Fibroblast of lung (primary cell): ENCODE measurements around the gene PARK7. TPM values are rescaled to one million over a fixed set of nuclear protein-coding genes. Genes with fewer than 3 reads are reported as not detected.
"Not testable (repeated sequence)": the region's sequence is repeated elsewhere in the genome, so short reads cannot be mapped to it uniquely, and the experiment has no call there.

Source experiments
- DNase-seq, 2 donors: peaks; one replicate each; pipeline versions ENCODE4 v3.0.0 to v3.0.0-alpha.2; 2010; ENCODE audit warnings: low read depth in 2 of 2
- H2AFZ ChIP-seq: 2 replicates; pipeline ENCODE4 v1.5.1; 2012; ENCODE audit warnings: low read length, control low read depth, inconsistent platforms
- H3K27ac ChIP-seq: 2 replicates; pipeline ENCODE4 v1.5.1; 2011; ENCODE audit warnings: low read length, control low read depth; ENCODE audit not compliant: insufficient read depth
- H3K27me3 ChIP-seq: 2 replicates; pipeline ENCODE4 v1.5.1; 2011; ENCODE audit warnings: mild to moderate bottlenecking, low read length; ENCODE audit not compliant: control insufficient read depth, insufficient read depth
- H3K36me3 ChIP-seq: 2 replicates; pipeline ENCODE4 v1.5.1; 2011; ENCODE audit warnings: low read length; ENCODE audit not compliant: control insufficient read depth, insufficient read depth
- H3K4me1 ChIP-seq: 2 replicates; pipeline ENCODE4 v1.5.1; 2011; ENCODE audit warnings: low read length; ENCODE audit not compliant: control insufficient read depth, insufficient read depth; ENCODE audit errors: extremely low read depth
- H3K4me2 ChIP-seq: 2 replicates; pipeline ENCODE4 v1.5.1; 2011; ENCODE audit warnings: low read length, control low read depth; ENCODE audit not compliant: insufficient read depth; ENCODE audit errors: extremely low read depth
- H3K4me3 ChIP-seq, 4 experiments: fragments of 200-600 bp in 1 of 4; sonication (generic) in 1 of 4; replicated peaks in 1 of 4; 2 replicates each; pipeline ENCODE4 v1.5.1; 2011 to 2016; ENCODE audit warnings: low read length in 4 of 4, low read depth in 3 of 4, mild to moderate bottlenecking in 3 of 4, control low read depth in 2 of 4, inconsistent platforms in 1 of 4, mixed read lengths in 1 of 4; ENCODE audit not compliant: insufficient read depth in 1 of 4; ENCODE audit errors: control extremely low read depth in 1 of 4
- H3K79me2 ChIP-seq: 2 replicates; pipeline ENCODE4 v1.5.1; 2012; ENCODE audit warnings: mild to moderate bottlenecking, low read length, inconsistent platforms; ENCODE audit not compliant: control insufficient read depth, insufficient read depth
- H3K9ac ChIP-seq: 2 replicates; pipeline ENCODE4 v1.5.1; 2011; ENCODE audit warnings: mild to moderate bottlenecking, low read length, control low read depth; ENCODE audit not compliant: insufficient read depth
- H3K9me3 ChIP-seq: 2 replicates; pipeline ENCODE4 v1.5.1; 2012; ENCODE audit warnings: low read depth, low read length; ENCODE audit not compliant: control insufficient read depth, insufficient read depth
- H4K20me1 ChIP-seq: 2 replicates; pipeline ENCODE4 v1.5.1; 2011; ENCODE audit warnings: low read length; ENCODE audit not compliant: control insufficient read depth, insufficient read depth; ENCODE audit errors: extremely low read depth
- EZH2 ChIP-seq: IDR thresholded peaks from 2 replicates; pipeline ENCODE4 v1.5.1; 2012; ENCODE audit warnings: low read length, control low read depth, mild to moderate bottlenecking; ENCODE audit errors: missing control alignments
- polyA plus RNA-seq, 2 donors: library from polyadenylated mRNA; depleted of rRNA in 1 of 2; stranded (reverse) in 1 of 2; unstranded in 1 of 2; fragments of >200 nt; gene quantifications; 2 replicates each; pipeline ENCODE4 v1.2.1, GENCODE V29; 2011 to 2012; ENCODE audit warnings: missing spikeins in 1 of 2
- total RNA-seq: library from RNA; depleted of rRNA; stranded (reverse); fragments of >200 nt; gene quantifications from 2 replicates; pipeline ENCODE4 v1.2.1, GENCODE V29; 2014
- TF ChIP-seq, protein P1 (sequence below), 2 donors: IDR thresholded peaks in 1 of 2; conservative IDR thresholded peaks in 1 of 2; 1 replicate in 1 of 2; 2 replicates in 1 of 2; pipeline ENCODE4 v1.5.1; 2011 to 2012; ENCODE audit warnings: low read length in 2 of 2, control low read depth in 1 of 2, inconsistent platforms in 1 of 2, low read depth in 1 of 2, mild to moderate bottlenecking in 1 of 2

Gene PARK7
- total and polyA plus RNA-seq, 2 donors (not counting 1 experiment from before 2014, with no cell fraction given) = 264 to 513 TPM

DNA sequence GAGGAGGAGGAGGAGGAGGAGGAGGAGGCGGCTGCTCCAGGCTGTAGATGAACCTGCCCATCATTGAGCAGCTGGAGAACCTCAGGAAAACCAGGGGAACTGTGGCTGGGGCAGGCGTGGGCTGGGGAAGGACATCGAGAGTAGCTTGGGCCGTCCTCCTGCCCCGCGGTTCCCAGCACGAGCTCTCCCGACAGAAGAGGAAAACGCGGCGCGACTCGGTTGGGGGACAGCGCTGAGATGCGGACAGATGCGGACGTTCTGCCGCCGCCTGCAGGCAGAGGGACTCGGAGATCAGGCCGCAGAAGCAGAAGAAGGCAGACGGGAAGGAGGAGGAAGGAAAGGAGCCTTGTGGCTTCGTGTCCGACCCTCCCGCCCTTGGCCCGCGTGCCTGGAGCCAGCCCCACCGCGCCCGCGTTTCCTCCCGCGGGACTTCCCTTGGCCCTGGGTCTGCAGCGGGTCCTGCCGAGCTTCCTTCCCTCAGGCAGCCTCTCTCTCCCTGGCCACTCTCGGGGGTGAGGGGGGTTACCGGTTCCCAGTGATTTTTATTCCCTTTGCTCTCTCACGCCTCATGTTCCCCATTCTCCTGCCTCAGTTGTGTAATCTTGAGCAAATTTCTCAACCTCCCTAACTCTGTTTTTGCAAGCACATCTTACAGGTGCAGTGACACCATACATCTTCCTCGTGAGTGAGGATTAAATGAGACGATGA is 19.1 kb upstream of the PARK7 start:
- H3K27me3 ChIP-seq = peaks cover 10% of the 10 kb centered on the region
- H2AFZ ChIP-seq = peak overlapping the region; percentile 60
- peak overlapping the region; percentile 34 for H3K4me2 ChIP-seq
- no peak overlapping the region for H3K9ac ChIP-seq
- no peaks in the 10 kb centered on the region for H3K9me3 ChIP-seq
- H3K4me3 ChIP-seq = peak overlapping the region in 1 of 4 experiments; percentile 37
- TF ChIP-seq EZH2 = no peak
- TF ChIP-seq, protein P1, sequence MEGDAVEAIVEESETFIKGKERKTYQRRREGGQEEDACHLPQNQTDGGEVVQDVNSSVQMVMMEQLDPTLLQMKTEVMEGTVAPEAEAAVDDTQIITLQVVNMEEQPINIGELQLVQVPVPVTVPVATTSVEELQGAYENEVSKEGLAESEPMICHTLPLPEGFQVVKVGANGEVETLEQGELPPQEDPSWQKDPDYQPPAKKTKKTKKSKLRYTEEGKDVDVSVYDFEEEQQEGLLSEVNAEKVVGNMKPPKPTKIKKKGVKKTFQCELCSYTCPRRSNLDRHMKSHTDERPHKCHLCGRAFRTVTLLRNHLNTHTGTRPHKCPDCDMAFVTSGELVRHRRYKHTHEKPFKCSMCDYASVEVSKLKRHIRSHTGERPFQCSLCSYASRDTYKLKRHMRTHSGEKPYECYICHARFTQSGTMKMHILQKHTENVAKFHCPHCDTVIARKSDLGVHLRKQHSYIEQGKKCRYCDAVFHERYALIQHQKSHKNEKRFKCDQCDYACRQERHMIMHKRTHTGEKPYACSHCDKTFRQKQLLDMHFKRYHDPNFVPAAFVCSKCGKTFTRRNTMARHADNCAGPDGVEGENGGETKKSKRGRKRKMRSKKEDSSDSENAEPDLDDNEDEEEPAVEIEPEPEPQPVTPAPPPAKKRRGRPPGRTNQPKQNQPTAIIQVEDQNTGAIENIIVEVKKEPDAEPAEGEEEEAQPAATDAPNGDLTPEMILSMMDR (conservative IDR thresholded peaks at IDR 0.05 in 1 of 2, IDR thresholded peaks at IDR 0.05 in 1 of 2; ENCODE audit: low read depth in 1 of 2, low read length in 2 of 2) = peak in 1 of 2 donors; percentile 60
- peak; percentile 50 to 61 for DNase-seq
- H3K27ac ChIP-seq = no peak overlapping the region
- H3K4me1 ChIP-seq = no peaks in the 10 kb centered on the region
- no peaks in the 10 kb centered on the region for H3K36me3 ChIP-seq
- no peaks in the 10 kb centered on the region for H4K20me1 ChIP-seq
- H3K79me2 ChIP-seq = no peaks in the 10 kb centered on the region

DNA sequence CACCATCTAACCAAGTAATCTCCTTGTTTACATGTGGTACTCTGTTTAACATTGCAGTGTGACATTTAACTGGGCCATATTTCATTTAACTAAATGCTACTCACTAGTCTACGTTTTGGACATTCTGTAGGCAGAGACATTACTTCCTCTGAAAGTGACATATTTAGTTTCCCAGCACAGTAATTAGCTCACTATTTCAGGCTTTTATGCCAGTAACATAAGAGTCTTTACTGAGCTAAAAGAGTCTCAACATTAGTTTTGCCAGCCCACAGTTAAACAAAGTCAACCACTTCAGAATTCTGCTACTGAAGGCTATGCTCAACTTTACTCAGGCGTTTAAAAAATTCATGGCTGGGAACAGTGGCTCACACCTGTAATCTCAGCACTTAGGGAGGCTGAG is 18.3 kb upstream of the PARK7 start:
- no peak for DNase-seq
- TF ChIP-seq EZH2 = no peak
- TF ChIP-seq, protein P1 (conservative IDR thresholded peaks at IDR 0.05 in 1 of 2, IDR thresholded peaks at IDR 0.05 in 1 of 2; ENCODE audit: low read depth in 1 of 2, low read length in 2 of 2) = no peak
- Histone ChIP-seq H3K79me2 (no peaks in the 10 kb centered on the region), H3K4me1 (no peaks in the 10 kb centered on the region), H3K9me3 (no peaks in the 10 kb centered on the region), H3K27ac (no peak overlapping the region), H2AFZ (no peak overlapping the region), H3K4me2 (no peak overlapping the region), H3K4me3 (no peak overlapping the region), H3K27me3 (peaks cover 8% of the 10 kb centered on the region), H3K36me3 (no peaks in the 10 kb centered on the region), H4K20me1 (no peaks in the 10 kb centered on the region), H3K9ac (no peak overlapping the region)

DNA sequence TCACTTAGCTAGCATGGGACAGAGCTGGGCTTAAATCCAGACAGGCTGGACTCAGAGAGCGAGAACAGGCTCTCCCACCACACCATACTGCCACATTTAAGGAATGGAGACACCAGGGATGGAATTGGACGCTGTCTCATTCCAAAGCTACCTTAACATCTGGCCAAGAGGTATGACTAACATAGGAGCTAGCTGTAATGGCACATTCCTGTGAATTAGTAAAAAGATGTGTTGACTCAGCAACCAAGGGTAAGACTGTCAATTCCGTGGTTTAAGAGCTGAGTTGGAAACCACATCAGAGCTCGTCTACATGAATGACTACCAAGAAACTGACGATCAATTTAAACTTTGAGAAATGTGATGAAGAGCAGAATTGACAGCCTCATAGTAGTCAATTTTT is 12.6 kb upstream of the PARK7 start:
- Histone ChIP-seq H3K27me3 (no peaks in the 10 kb centered on the region), H3K4me3 (no peak overlapping the region), H3K36me3 (no peaks in the 10 kb centered on the region), H3K9me3 (no peaks in the 10 kb centered on the region), H3K79me2 (no peaks in the 10 kb centered on the region), H3K9ac (no peak overlapping the region), H4K20me1 (no peaks in the 10 kb centered on the region), H3K4me2 (no peak overlapping the region), H3K27ac (no peak overlapping the region), H3K4me1 (peaks cover 3% of the 10 kb centered on the region), H2AFZ (no peak overlapping the region)
- DNase-seq = peak; percentile 23 to 96
- TF ChIP-seq, protein P1 (conservative IDR thresholded peaks at IDR 0.05 in 1 of 2, IDR thresholded peaks at IDR 0.05 in 1 of 2; ENCODE audit: low read depth in 1 of 2, low read length in 2 of 2) = no peak
- TF ChIP-seq EZH2 = no peak

DNA sequence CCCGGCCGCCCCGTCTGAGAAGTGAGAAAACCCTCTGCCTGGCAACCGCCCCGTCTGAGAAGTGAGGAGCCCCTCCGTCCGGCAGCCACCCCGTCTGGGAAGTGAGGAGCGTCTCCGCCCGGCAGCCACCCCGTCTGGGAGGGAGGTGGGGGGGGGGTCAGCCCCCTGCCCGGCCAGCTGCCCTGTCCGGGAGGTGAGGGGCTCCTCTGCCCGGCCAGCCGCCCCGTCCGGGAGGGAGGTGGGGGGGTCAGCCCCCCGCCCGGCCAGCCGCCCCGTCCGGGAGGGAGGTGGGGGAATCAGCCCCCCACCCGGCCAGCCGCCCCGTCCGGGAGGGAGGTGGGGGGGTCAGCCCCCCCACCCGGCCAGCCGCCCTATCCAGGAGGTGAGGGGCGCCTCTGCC is 8.7 kb upstream of the PARK7 start:
- not testable (repeated sequence) for H3K4me1 ChIP-seq, H3K4me2 ChIP-seq, H3K4me3 ChIP-seq, H3K27me3 ChIP-seq, H3K9ac ChIP-seq, H3K79me2 ChIP-seq, H3K36me3 ChIP-seq, H4K20me1 ChIP-seq, DNase-seq, H2AFZ ChIP-seq, H3K9me3 ChIP-seq, H3K27ac ChIP-seq
